WTC11 (cell line): ENCODE data around the gene ATG7. TPM values are rescaled to one million over a fixed set of nuclear protein-coding genes. Genes with fewer than 3 reads are reported as not detected.

Experiments
- ATAC-seq: fragments of 200-7000 bp; cut with Tn5 transposase; 2 replicates; pipeline ENCODE4 v1.10.0; 2021; ENCODE audit warnings: mild to moderate bottlenecking, moderate library complexity
- CTCF ChIA-PET: fragments of 300-600 bp; sonication (Branson Sonifier 250); formaldehyde crosslinking; loops from one replicate; lab custom pipeline; 2021; ENCODE audit warnings: antibody characterized with exemption; lab: Charles Lee
- POLR2A ChIA-PET: fragments of 350-600 bp; sonication (Branson Sonifier 250); formaldehyde crosslinking; loops from one replicate; lab custom pipeline; 2021; ENCODE audit warnings: antibody characterized with exemption; lab: Charles Lee
- DNase-seq: peaks from one replicate; pipeline ENCODE4 v3.0.0; 2021; ENCODE audit warnings: low spot score
- H3K27ac Mint-ChIP-seq: 2 replicates; pipeline ENCODE4 v1.8.0; 2021; ENCODE audit warnings: mixed read lengths
- H3K27me3 Mint-ChIP-seq: 2 replicates; pipeline ENCODE4 v1.8.0; 2021; ENCODE audit warnings: low read depth, mild to moderate bottlenecking, moderate library complexity, mixed read lengths
- H3K36me3 Mint-ChIP-seq: 2 replicates; pipeline ENCODE4 v1.8.0; 2021; ENCODE audit warnings: mixed read lengths
- H3K4me1 Mint-ChIP-seq: 2 replicates; pipeline ENCODE4 v1.8.0; 2022; ENCODE audit warnings: mixed read lengths
- H3K4me3 Mint-ChIP-seq: 2 replicates; pipeline ENCODE4 v1.8.0; 2021; ENCODE audit warnings: mild to moderate bottlenecking, moderate library complexity, mixed read lengths
- H3K9me3 Mint-ChIP-seq: 2 replicates; pipeline ENCODE4 v1.8.0; 2021; ENCODE audit warnings: mixed read lengths
- GRHL2 ChIP-seq: fragments of 250-450 bp; sonication (Bioruptor Pico); IDR thresholded peaks from 2 replicates; pipeline ENCODE4 v1.8.0; 2022; ENCODE audit warnings: mild to moderate bottlenecking, moderate library complexity; ENCODE audit not compliant: insufficient replicate concordance, severe bottlenecking
- HMGA2 ChIP-seq: fragments of 250-450 bp; sonication (Bioruptor Pico); IDR thresholded peaks from 2 replicates; pipeline ENCODE4 v1.4.0; 2021; ENCODE audit warnings: mild to moderate bottlenecking, moderate library complexity
- NFE2L1 ChIP-seq: sonication (generic); formaldehyde crosslinking; IDR thresholded peaks from 2 replicates; pipeline ENCODE4 v1.8.1; 2023; ENCODE audit warnings: missing genetic modification reagents
- NFYB ChIP-seq: sonication (generic); formaldehyde crosslinking; conservative IDR thresholded peaks from 2 replicates; pipeline ENCODE4 v1.8.0; 2022; ENCODE audit warnings: low read depth, missing genetic modification reagents
- OVOL2 ChIP-seq: fragments of 250-450 bp; sonication (Bioruptor Pico); IDR thresholded peaks from 2 replicates; pipeline ENCODE4 v1.9.0; 2021; ENCODE audit warnings: mild to moderate bottlenecking, borderline replicate concordance
- RORB ChIP-seq: fragments of 250-450 bp; sonication (Bioruptor Pico); IDR thresholded peaks from 2 replicates; pipeline ENCODE4 v1.9.0; 2021; ENCODE audit warnings: mild to moderate bottlenecking
- ZNF138 ChIP-seq: sonication (generic); formaldehyde crosslinking; conservative IDR thresholded peaks from 2 replicates; pipeline ENCODE4 v1.8.1; 2022; ENCODE audit warnings: mild to moderate bottlenecking, moderate library complexity, missing genetic modification reagents
- ZNF219 ChIP-seq: sonication (generic); formaldehyde crosslinking; IDR thresholded peaks from 2 replicates; pipeline ENCODE4 v1.8.0; 2023; ENCODE audit warnings: missing genetic modification reagents, mild to moderate bottlenecking, borderline replicate concordance
- ZNF396 ChIP-seq: fragments of 250-450 bp; sonication (Bioruptor Pico); IDR thresholded peaks from 2 replicates; pipeline ENCODE4 v1.8.0; 2021; ENCODE audit warnings: mild to moderate bottlenecking, moderate library complexity, borderline replicate concordance
- total RNA-seq: library from RNA; stranded (reverse); gene quantifications from 3 replicates; pipeline ENCODE4 v1.2.3, GENCODE V29; 2021
- TF ChIP-seq, protein P1 (sequence below): sonication (generic); formaldehyde crosslinking; IDR thresholded peaks from 2 replicates; pipeline ENCODE4 v1.8.1; 2023; ENCODE audit warnings: mild to moderate bottlenecking, missing genetic modification reagents, moderate library complexity
- TF ChIP-seq, protein P2 (sequence below): sonication (generic); formaldehyde crosslinking; IDR thresholded peaks from 2 replicates; pipeline ENCODE4 v1.8.1; 2023; ENCODE audit warnings: mild to moderate bottlenecking, missing genetic modification reagents, borderline replicate concordance
- TF ChIP-seq, protein P3 (sequence below): sonication (generic); formaldehyde crosslinking; IDR thresholded peaks from 2 replicates; pipeline ENCODE4 v1.8.0; 2022; ENCODE audit warnings: mild to moderate bottlenecking, missing genetic modification reagents
- TF ChIP-seq, protein P4 (sequence below): sonication (generic); formaldehyde crosslinking; IDR thresholded peaks from 2 replicates; pipeline ENCODE4 v1.8.1; 2022; ENCODE audit warnings: low read depth, mild to moderate bottlenecking, moderate library complexity, missing genetic modification reagents, borderline replicate concordance
- TF ChIP-seq, protein P5 (sequence below): sonication (generic); formaldehyde crosslinking; IDR thresholded peaks from 2 replicates; pipeline ENCODE4 v1.8.1; 2022; ENCODE audit warnings: mild to moderate bottlenecking, missing genetic modification reagents, moderate library complexity, borderline replicate concordance
- TF ChIP-seq, protein P6 (sequence below): fragments of 200-600 bp; IDR thresholded peaks from 2 replicates; pipeline ENCODE4 v1.8.0; 2022; ENCODE audit warnings: antibody characterized with exemption
- TF ChIP-seq, protein P7 (sequence below): sonication (generic); formaldehyde crosslinking; IDR thresholded peaks from 2 replicates; pipeline ENCODE4 v1.8.1; 2023; ENCODE audit warnings: mild to moderate bottlenecking, moderate library complexity, missing genetic modification reagents
- TF ChIP-seq, protein P8 (sequence below): fragments of 250-450 bp; sonication (Bioruptor Pico); IDR thresholded peaks from 2 replicates; pipeline ENCODE4 v1.9.0; 2021; ENCODE audit warnings: moderate library complexity, mild to moderate bottlenecking, inconsistent platforms, borderline replicate concordance

ATG7 gene
- total RNA-seq, 1 experiment from 2014 or later: 17.5 TPM

DNA sequence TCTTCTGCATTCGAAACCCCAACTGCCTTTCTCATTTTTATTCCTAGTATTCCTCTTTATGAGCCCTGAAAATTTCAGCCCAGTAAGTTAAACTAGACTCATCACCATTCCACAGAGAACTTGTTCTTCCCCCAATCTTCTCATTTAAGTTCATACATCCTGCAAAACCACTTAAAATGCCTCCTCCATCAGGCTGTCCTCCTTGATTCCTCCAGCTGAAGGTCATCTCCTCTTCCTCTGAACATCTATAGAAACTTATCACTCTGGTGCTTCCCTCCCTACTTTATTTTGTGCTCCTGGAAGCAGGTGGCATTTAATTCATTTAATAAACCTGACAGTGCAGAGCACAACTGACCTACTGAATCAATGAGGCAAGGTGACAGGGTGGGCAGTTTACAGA is 333.2 kb downstream of the ATG7 start:
- Mint-ChIP-seq H3K27me3 (no peaks in the 10 kb centered on the region), H3K4me1 (peaks cover 84% of the 10 kb centered on the region), H3K9me3 (no peaks in the 10 kb centered on the region), H3K36me3 (0 out of 2 replicates have a peak, but pooled peaks cover 5% of the 10 kb centered on the region), H3K4me3 (no peak overlapping the region), H3K27ac (no peak overlapping the region)
- DNase-seq (no peak), ATAC-seq (no peak)
- CTCF ChIA-PET: no interaction called here
- TF ChIP-seq, protein P1, sequence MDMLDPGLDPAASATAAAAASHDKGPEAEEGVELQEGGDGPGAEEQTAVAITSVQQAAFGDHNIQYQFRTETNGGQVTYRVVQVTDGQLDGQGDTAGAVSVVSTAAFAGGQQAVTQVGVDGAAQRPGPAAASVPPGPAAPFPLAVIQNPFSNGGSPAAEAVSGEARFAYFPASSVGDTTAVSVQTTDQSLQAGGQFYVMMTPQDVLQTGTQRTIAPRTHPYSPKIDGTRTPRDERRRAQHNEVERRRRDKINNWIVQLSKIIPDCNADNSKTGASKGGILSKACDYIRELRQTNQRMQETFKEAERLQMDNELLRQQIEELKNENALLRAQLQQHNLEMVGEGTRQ: no peak
- TF ChIP-seq NFE2L1 (CRISPR knock-in tag) (no peak), NFYB (CRISPR knock-in tag) (no peak), GRHL2 (CRISPR knock-in tag) (no peak)
- TF ChIP-seq, protein P2, sequence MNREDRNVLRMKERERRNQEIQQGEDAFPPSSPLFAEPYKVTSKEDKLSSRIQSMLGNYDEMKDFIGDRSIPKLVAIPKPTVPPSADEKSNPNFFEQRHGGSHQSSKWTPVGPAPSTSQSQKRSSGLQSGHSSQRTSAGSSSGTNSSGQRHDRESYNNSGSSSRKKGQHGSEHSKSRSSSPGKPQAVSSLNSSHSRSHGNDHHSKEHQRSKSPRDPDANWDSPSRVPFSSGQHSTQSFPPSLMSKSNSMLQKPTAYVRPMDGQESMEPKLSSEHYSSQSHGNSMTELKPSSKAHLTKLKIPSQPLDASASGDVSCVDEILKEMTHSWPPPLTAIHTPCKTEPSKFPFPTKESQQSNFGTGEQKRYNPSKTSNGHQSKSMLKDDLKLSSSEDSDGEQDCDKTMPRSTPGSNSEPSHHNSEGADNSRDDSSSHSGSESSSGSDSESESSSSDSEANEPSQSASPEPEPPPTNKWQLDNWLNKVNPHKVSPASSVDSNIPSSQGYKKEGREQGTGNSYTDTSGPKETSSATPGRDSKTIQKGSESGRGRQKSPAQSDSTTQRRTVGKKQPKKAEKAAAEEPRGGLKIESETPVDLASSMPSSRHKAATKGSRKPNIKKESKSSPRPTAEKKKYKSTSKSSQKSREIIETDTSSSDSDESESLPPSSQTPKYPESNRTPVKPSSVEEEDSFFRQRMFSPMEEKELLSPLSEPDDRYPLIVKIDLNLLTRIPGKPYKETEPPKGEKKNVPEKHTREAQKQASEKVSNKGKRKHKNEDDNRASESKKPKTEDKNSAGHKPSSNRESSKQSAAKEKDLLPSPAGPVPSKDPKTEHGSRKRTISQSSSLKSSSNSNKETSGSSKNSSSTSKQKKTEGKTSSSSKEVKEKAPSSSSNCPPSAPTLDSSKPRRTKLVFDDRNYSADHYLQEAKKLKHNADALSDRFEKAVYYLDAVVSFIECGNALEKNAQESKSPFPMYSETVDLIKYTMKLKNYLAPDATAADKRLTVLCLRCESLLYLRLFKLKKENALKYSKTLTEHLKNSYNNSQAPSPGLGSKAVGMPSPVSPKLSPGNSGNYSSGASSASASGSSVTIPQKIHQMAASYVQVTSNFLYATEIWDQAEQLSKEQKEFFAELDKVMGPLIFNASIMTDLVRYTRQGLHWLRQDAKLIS (CRISPR knock-in tag): no peak
- POLR2A ChIA-PET: no interaction called here

DNA sequence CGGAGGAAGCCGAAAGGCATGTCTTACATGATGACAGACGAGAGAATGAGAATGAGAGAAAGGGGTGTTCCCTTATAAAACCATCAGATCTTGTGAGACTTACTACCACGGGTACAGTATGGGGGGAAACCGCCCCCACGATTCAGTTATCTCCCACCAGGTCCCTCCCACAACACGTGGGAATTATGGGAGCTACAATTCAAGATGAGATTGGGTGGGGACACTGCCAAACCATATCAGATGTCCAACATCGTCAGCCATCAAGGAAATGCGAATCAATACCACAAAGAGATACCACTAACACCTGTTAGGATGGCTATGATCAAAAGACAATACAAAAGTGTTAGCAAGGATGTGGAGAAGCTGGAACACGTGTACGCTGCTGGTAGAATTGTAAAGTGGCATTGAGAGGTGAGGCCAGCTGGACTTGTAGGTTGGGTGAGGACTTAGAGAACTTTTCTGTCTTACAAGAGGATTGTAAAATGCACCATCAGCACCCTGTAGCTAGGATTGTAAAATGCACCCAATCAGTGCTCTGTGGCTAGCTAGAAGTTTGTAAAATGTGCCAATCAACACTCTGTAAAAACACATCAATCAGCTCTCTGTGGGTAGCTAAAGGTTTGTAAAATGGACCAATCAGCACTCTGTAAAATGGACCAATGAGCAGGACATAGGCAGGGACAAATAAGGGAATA is 334.0 kb downstream of the ATG7 start:
- POLR2A ChIA-PET: interaction anchor here (0.6 kb wide), 1 partner anchor 1227 kb away, joined by 3 read pairs; no protein-coding TSS in a partner anchor
- no peak for DNase-seq
- 0 out of 2 replicates have a peak, but pooled peaks cover 2% of the 10 kb centered on the region for H3K36me3 Mint-ChIP-seq
- H3K4me3 Mint-ChIP-seq: no peak overlapping the region
- peaks cover 84% of the 10 kb centered on the region for H3K4me1 Mint-ChIP-seq
- TF ChIP-seq, protein P3, sequence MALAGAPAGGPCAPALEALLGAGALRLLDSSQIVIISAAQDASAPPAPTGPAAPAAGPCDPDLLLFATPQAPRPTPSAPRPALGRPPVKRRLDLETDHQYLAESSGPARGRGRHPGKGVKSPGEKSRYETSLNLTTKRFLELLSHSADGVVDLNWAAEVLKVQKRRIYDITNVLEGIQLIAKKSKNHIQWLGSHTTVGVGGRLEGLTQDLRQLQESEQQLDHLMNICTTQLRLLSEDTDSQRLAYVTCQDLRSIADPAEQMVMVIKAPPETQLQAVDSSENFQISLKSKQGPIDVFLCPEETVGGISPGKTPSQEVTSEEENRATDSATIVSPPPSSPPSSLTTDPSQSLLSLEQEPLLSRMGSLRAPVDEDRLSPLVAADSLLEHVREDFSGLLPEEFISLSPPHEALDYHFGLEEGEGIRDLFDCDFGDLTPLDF: no peak
- TF ChIP-seq, protein P4, sequence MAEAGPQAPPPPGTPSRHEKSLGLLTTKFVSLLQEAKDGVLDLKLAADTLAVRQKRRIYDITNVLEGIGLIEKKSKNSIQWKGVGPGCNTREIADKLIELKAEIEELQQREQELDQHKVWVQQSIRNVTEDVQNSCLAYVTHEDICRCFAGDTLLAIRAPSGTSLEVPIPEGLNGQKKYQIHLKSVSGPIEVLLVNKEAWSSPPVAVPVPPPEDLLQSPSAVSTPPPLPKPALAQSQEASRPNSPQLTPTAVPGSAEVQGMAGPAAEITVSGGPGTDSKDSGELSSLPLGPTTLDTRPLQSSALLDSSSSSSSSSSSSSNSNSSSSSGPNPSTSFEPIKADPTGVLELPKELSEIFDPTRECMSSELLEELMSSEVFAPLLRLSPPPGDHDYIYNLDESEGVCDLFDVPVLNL (CRISPR knock-in tag): no peak
- TF ChIP-seq, protein P5, sequence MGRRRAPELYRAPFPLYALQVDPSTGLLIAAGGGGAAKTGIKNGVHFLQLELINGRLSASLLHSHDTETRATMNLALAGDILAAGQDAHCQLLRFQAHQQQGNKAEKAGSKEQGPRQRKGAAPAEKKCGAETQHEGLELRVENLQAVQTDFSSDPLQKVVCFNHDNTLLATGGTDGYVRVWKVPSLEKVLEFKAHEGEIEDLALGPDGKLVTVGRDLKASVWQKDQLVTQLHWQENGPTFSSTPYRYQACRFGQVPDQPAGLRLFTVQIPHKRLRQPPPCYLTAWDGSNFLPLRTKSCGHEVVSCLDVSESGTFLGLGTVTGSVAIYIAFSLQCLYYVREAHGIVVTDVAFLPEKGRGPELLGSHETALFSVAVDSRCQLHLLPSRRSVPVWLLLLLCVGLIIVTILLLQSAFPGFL (CRISPR knock-in tag): no peak
- CTCF ChIA-PET: no interaction called here
- no peaks in the 10 kb centered on the region for H3K27me3 Mint-ChIP-seq
- no peak for ATAC-seq
- H3K27ac Mint-ChIP-seq: peak overlapping the region; percentile 30; the same call in 1 of the 2 replicates
- H3K9me3 Mint-ChIP-seq: no peaks in the 10 kb centered on the region

DNA sequence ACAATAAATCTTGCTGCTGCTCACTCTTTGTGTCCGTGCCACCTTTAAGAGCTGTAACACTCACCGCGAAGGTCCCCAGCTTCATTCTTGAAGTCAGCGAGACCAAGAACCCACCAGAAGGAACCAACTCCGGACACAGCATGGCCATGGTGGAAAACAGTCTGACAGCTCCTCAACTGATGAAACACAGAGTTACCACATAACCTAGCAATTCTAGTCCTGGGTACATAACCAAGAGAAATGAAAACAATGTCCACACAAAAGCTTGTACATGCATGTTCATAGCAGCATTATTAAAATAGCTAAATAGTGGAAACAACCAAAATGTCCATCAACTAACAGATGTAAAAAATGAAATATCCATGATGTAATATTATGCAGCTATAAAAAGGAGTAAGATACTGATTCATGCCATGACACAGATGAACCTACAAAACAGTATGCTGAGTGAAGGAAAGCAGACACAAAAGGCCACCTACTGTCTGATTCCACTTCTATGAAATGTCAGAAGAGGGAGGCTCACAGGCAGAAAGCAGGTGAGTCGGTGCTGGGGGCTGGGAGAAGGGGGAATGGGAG is 334.8 kb downstream of the ATG7 start:
- DNase-seq: no peak
- H3K4me3 Mint-ChIP-seq: no peak overlapping the region
- CTCF ChIA-PET: no interaction called here
- POLR2A ChIA-PET: interaction anchor here (0.6 kb wide), 1 partner anchor 1226 kb away, joined by 3 read pairs; no protein-coding TSS in a partner anchor
- no peak overlapping the region for H3K27ac Mint-ChIP-seq
- 0 out of 2 replicates have a peak, but pooled peaks cover 2% of the 10 kb centered on the region for H3K36me3 Mint-ChIP-seq
- no peaks in the 10 kb centered on the region for H3K9me3 Mint-ChIP-seq
- no peaks in the 10 kb centered on the region for H3K27me3 Mint-ChIP-seq
- peaks cover 83% of the 10 kb centered on the region for H3K4me1 Mint-ChIP-seq
- no peak for ATAC-seq
- TF ChIP-seq ZNF396 (CRISPR knock-in tag): no peak
- no peak for TF ChIP-seq HMGA2 (CRISPR knock-in tag)
- no peak for TF ChIP-seq OVOL2 (CRISPR knock-in tag)
- TF ChIP-seq, protein P6, sequence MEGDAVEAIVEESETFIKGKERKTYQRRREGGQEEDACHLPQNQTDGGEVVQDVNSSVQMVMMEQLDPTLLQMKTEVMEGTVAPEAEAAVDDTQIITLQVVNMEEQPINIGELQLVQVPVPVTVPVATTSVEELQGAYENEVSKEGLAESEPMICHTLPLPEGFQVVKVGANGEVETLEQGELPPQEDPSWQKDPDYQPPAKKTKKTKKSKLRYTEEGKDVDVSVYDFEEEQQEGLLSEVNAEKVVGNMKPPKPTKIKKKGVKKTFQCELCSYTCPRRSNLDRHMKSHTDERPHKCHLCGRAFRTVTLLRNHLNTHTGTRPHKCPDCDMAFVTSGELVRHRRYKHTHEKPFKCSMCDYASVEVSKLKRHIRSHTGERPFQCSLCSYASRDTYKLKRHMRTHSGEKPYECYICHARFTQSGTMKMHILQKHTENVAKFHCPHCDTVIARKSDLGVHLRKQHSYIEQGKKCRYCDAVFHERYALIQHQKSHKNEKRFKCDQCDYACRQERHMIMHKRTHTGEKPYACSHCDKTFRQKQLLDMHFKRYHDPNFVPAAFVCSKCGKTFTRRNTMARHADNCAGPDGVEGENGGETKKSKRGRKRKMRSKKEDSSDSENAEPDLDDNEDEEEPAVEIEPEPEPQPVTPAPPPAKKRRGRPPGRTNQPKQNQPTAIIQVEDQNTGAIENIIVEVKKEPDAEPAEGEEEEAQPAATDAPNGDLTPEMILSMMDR: no peak
- TF ChIP-seq, protein P7, sequence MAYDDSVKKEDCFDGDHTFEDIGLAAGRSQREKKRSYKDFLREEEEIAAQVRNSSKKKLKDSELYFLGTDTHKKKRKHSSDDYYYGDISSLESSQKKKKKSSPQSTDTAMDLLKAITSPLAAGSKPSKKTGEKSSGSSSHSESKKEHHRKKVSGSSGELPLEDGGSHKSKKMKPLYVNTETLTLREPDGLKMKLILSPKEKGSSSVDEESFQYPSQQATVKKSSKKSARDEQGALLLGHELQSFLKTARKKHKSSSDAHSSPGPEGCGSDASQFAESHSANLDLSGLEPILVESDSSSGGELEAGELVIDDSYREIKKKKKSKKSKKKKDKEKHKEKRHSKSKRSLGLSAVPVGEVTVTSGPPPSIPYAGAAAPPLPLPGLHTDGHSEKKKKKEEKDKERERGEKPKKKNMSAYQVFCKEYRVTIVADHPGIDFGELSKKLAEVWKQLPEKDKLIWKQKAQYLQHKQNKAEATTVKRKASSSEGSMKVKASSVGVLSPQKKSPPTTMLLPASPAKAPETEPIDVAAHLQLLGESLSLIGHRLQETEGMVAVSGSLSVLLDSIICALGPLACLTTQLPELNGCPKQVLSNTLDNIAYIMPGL (CRISPR knock-in tag): no peak
- TF ChIP-seq, protein P8, sequence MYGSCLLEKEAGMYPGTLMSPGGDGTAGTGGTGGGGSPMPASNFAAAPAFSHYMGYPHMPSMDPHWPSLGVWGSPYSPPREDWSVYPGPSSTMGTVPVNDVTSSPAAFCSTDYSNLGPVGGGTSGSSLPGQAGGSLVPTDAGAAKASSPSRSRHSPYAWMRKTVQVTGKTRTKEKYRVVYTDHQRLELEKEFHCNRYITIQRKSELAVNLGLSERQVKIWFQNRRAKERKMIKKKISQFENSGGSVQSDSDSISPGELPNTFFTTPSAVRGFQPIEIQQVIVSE (CRISPR knock-in tag): no peak
- TF ChIP-seq RORB (CRISPR knock-in tag): no peak
- TF ChIP-seq ZNF219 (CRISPR knock-in tag): no peak
- TF ChIP-seq ZNF138 (CRISPR knock-in tag): no peak
